CD4-positive, alpha-beta memory T cell (primary cell): ENCODE results near the gene NPLOC4. TPM values are rescaled to one million over a fixed set of nuclear protein-coding genes. Genes with fewer than 3 reads are reported as not detected.

Source experiments
- CTCF ChIA-PET: fragments of 350-600 bp; sonication (Branson Sonifier 250); formaldehyde crosslinking; loops from one replicate; lab custom pipeline; 2021; ENCODE audit warnings: inconsistent platforms; ENCODE audit not compliant: partially characterized antibody; lab: Charles Lee
- POLR2A ChIA-PET: fragments of 350-600 bp; sonication (Branson Sonifier 250); formaldehyde crosslinking; loops from one replicate; lab custom pipeline; 2021; ENCODE audit not compliant: partially characterized antibody; lab: Charles Lee
- DNase-seq, 5 donors: peaks; one replicate each; pipeline versions ENCODE4 v3.0.0 to v3.0.0-alpha.2; 2020 to 2022; ENCODE audit warnings: mixed read lengths in 1 of 5
- H3K27ac ChIP-seq: one replicate; pipeline ENCODE4 v1.7.0; 2013; ENCODE audit warnings: low read depth, low read length
- H3K27me3 ChIP-seq: 2 replicates; pipeline ENCODE4 v1.7.0; 2013; ENCODE audit warnings: mild to moderate bottlenecking, low read length, moderate library complexity; ENCODE audit not compliant: insufficient read depth
- H3K36me3 ChIP-seq: 2 replicates; pipeline ENCODE4 v1.7.0; 2013; ENCODE audit warnings: mild to moderate bottlenecking, low read length, moderate library complexity; ENCODE audit not compliant: insufficient read depth
- H3K4me1 ChIP-seq: 2 replicates; pipeline ENCODE4 v1.7.0; 2013; ENCODE audit warnings: mild to moderate bottlenecking, low read length, moderate library complexity; ENCODE audit not compliant: insufficient read depth
- H3K4me3 ChIP-seq, 2 donors: one replicate each; pipeline ENCODE4 v1.7.0; 2013; ENCODE audit warnings: low read length in 2 of 2, mild to moderate bottlenecking in 1 of 2
- H3K9me3 ChIP-seq, 2 donors: one replicate each; pipeline ENCODE4 v1.7.0; 2013; ENCODE audit warnings: low read length in 2 of 2, control low read depth in 1 of 2; ENCODE audit not compliant: control insufficient read depth in 1 of 2
- H3K27ac Mint-ChIP-seq, 7 donors: one replicate each; pipeline ENCODE4 v1.8.0; 2020 to 2021; ENCODE audit warnings: mixed read lengths in 7 of 7, mild to moderate bottlenecking in 6 of 7, inconsistent platforms in 3 of 7, moderate library complexity in 3 of 7
- H3K27me3 Mint-ChIP-seq, 2 donors: one replicate each; pipeline ENCODE4 v1.8.0; 2020 to 2021; ENCODE audit warnings: mixed read lengths in 2 of 2
- H3K36me3 Mint-ChIP-seq, 2 donors: one replicate each; pipeline ENCODE4 v1.8.0; 2020 to 2021; ENCODE audit warnings: mixed read lengths in 2 of 2, inconsistent platforms in 1 of 2, mild to moderate bottlenecking in 1 of 2
- H3K4me1 Mint-ChIP-seq, 4 donors: one replicate each; pipeline ENCODE4 v1.8.0; 2020 to 2021; ENCODE audit warnings: mixed read lengths in 4 of 4, mild to moderate bottlenecking in 1 of 4
- H3K4me3 Mint-ChIP-seq, 8 donors: one replicate each; pipeline ENCODE4 v1.8.0; 2020 to 2021; ENCODE audit warnings: mixed read lengths in 8 of 8, mild to moderate bottlenecking in 7 of 8, moderate library complexity in 6 of 8, inconsistent platforms in 3 of 8
- H3K9me3 Mint-ChIP-seq, 8 donors: one replicate each; pipeline ENCODE4 v1.8.0; 2020 to 2021; ENCODE audit warnings: mixed read lengths in 8 of 8, mild to moderate bottlenecking in 5 of 8, inconsistent platforms in 3 of 8, moderate library complexity in 1 of 8
- intact Hi-C: fragments of 100-400 bp; cut with micrococcal nuclease; formaldehyde crosslinking; loops from one replicate; pipeline ENCODE4 v1.15.1; 2023
- polyA plus RNA-seq, 2 donors: library from polyadenylated mRNA; unstranded; fragments of 300-500 nt; fragmentation: Illumina TruSeq; gene quantifications; one replicate each; pipeline ENCODE4 v1.2.3, GENCODE V29; 2021
- total RNA-seq, 2 experiments: library from RNA; stranded (reverse); gene quantifications; one replicate each; pipeline ENCODE4 v1.2.3, GENCODE V29; 2021

Gene NPLOC4
- total and polyA plus RNA-seq, 4 experiments from 2014 or later, result 61.1 to 105 (median 80.8) TPM

GRCh38 chr17:81558941-81559806 is 77.7 kb downstream of the NPLOC4 start:
- Histone ChIP-seq H3K4me3 (no peak overlapping the region), H3K27me3 (no peaks in the 10 kb centered on the region)

GRCh38 chr17:81558115-81558468 is 78.8 kb downstream of the NPLOC4 start:
- peaks cover 0 to 2% (median 0%) of the 10 kb centered on the region in 8 donors for H3K9me3 Mint-ChIP-seq
- H3K36me3 Mint-ChIP-seq, result peaks cover 12 to 36% of the 10 kb centered on the region in 2 donors
- Histone ChIP-seq H3K27me3 (no peaks in the 10 kb centered on the region), H3K9me3 (no peaks in the 10 kb centered on the region), H3K36me3 (peaks cover 13% of the 10 kb centered on the region), H3K4me1 (peaks cover 14% of the 10 kb centered on the region), H3K27ac (no peak overlapping the region), H3K4me3 (no peak overlapping the region)
- peaks cover 11 to 15% (median 12%) of the 10 kb centered on the region in 4 donors for H3K4me1 Mint-ChIP-seq
- POLR2A ChIA-PET, result interaction anchor here (9.1 kb wide), 1 partner anchor 46 kb away, joined by 138 read pairs; the partner anchor contains the start of gene ACTG1
- CTCF ChIA-PET, result no interaction called here
- H3K27ac Mint-ChIP-seq, result peak overlapping the region in 2 of 7 donors; percentile 35 to 37
- DNase-seq, result no peak
- intact Hi-C loops, result no loop called here
- no peaks in the 10 kb centered on the region for H3K27me3 Mint-ChIP-seq
- H3K4me3 Mint-ChIP-seq, result no peak overlapping the region

More at GRCh38 chr17:81558941-81559806, 77.7 kb downstream of the NPLOC4 start:
- Mint-ChIP-seq H3K9me3 (peaks cover 0 to 2% (median 0%) of the 10 kb centered on the region in 8 donors), H3K36me3 (peaks cover 12 to 38% of the 10 kb centered on the region in 2 donors), H3K4me3 (no peak overlapping the region), H3K4me1 (peaks cover 1 to 4% (median 2%) of the 10 kb centered on the region in 4 donors), H3K27me3 (no peaks in the 10 kb centered on the region), H3K27ac (no peak overlapping the region)
- H3K36me3 ChIP-seq, result peaks cover 20% of the 10 kb centered on the region
- peaks cover 3% of the 10 kb centered on the region for H3K4me1 ChIP-seq
- H3K27ac ChIP-seq, result no peak overlapping the region
- ChIA-PET CTCF (no interaction called here), POLR2A (no interaction called here)
- intact Hi-C loops, result no loop called here
- no peaks in the 10 kb centered on the region for H3K9me3 ChIP-seq
- no peak for DNase-seq

- Mint-ChIP-seq H3K27me3 (no peaks in the 10 kb centered on the region), H3K27ac (peak overlapping the region in 2 of 7 donors; percentile 21 to 37), H3K4me1 (peaks cover 11 to 19% (median 13%) of the 10 kb centered on the region in 4 donors), H3K9me3 (peaks cover 0 to 2% (median 0%) of the 10 kb centered on the region in 8 donors), H3K4me3 (peak overlapping the region in 1 of 8 donors; percentile 22), H3K36me3 (peaks cover 12 to 38% of the 10 kb centered on the region in 2 donors)
- peaks cover 14% of the 10 kb centered on the region for H3K4me1 ChIP-seq
- intact Hi-C loops, result no loop called here
- H3K9me3 ChIP-seq, result no peaks in the 10 kb centered on the region
- ChIA-PET POLR2A (interaction anchor here (9.1 kb wide), 1 partner anchor 46 kb away, joined by 138 read pairs; the partner anchor contains the start of gene ACTG1), CTCF (no interaction called here)
- H3K4me3 ChIP-seq, result no peak overlapping the region
- peaks cover 13% of the 10 kb centered on the region for H3K36me3 ChIP-seq
- H3K27ac ChIP-seq, result no peak overlapping the region
- no peak for DNase-seq
- H3K27me3 ChIP-seq, result no peaks in the 10 kb centered on the region
Measured at GRCh38 chr17:81557276-81558114, 79.4 kb downstream of the NPLOC4 start.

- Histone ChIP-seq H3K27me3 (no peaks in the 10 kb centered on the region), H3K9me3 (no peaks in the 10 kb centered on the region), H3K4me1 (peaks cover 14% of the 10 kb centered on the region), H3K4me3 (no peak overlapping the region), H3K27ac (no peak overlapping the region), H3K36me3 (peaks cover 13% of the 10 kb centered on the region)
- peaks cover 11 to 19% (median 13%) of the 10 kb centered on the region in 4 donors for H3K4me1 Mint-ChIP-seq
- intact Hi-C loops, result no loop called here
- DNase-seq, result no peak
- H3K27me3 Mint-ChIP-seq, result no peaks in the 10 kb centered on the region
- no peak overlapping the region for H3K4me3 Mint-ChIP-seq
- ChIA-PET CTCF (no interaction called here), POLR2A (interaction anchor here (9.1 kb wide), 1 partner anchor 45 kb away, joined by 138 read pairs; the partner anchor contains the start of gene ACTG1)
- peak overlapping the region in 1 of 7 donors; percentile 21 for H3K27ac Mint-ChIP-seq
- peaks cover 0 to 2% (median 0%) of the 10 kb centered on the region in 8 donors for H3K9me3 Mint-ChIP-seq
- H3K36me3 Mint-ChIP-seq, result peaks cover 12 to 35% of the 10 kb centered on the region in 2 donors
Measured at GRCh38 chr17:81556863-81557262, 80.0 kb downstream of the NPLOC4 start.

DNA sequence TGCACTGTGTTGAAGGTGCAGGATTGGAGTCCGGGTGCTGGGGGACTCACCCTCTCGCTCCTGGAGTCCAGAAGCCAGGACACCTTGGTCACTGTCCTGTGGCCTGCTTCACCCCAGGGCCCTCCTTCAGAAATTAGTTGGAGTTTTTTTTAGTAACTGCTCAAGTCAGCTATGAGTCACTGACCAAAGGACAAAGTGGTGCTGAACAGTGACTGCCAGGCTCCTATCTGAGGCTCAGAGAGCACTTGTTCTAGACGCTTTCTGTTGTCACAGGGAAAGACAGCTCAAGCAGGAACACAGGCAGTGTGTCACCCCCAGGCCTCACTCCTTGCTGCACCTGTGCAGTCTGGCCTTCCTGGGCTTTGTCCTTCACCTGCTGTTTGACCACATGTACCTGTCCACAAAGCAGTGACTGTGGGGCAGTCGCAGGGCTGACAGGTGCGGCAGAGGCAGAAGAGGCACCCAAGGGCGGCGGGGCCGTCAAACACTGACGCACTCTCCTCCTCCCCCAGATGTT is 80.7 kb downstream of the NPLOC4 start:
- Mint-ChIP-seq H3K4me3 (no peak overlapping the region), H3K27ac (no peak overlapping the region)
- H3K4me3 ChIP-seq, result no peak overlapping the region

GRCh38 chr17:81553616-81554181 is 83.2 kb downstream of the NPLOC4 start:
- ChIA-PET POLR2A (interaction anchor here (1.2 to 9.1 kb wide), 6 partner anchors 10 to 315 kb away, joined by 3 to 138 read pairs (median 4); partner anchors contain the start of genes ACTG1, NDUFAF8 and TEPSIN), CTCF (no interaction called here)
- DNase-seq, result no peak
- peak overlapping the region; percentile 64 for H3K27ac ChIP-seq
- H3K4me3 ChIP-seq, result peak overlapping the region; percentile 81
- Mint-ChIP-seq H3K36me3 (peaks cover 11 to 37% of the 10 kb centered on the region in 2 donors), H3K9me3 (peaks cover 0 to 2% (median 0%) of the 10 kb centered on the region in 8 donors), H3K27me3 (no peaks in the 10 kb centered on the region), H3K4me3 (peak overlapping the region; percentile 89 to 93 (median 90)), H3K27ac (peak overlapping the region; percentile 91 to 97 (median 94)), H3K4me1 (peaks cover 17 to 43% (median 28%) of the 10 kb centered on the region in 4 donors)
- H3K27me3 ChIP-seq, result no peaks in the 10 kb centered on the region
- H3K36me3 ChIP-seq, result peaks cover 16% of the 10 kb centered on the region
- H3K9me3 ChIP-seq, result no peaks in the 10 kb centered on the region
- H3K4me1 ChIP-seq, result peaks cover 24% of the 10 kb centered on the region
- intact Hi-C loops, result loop anchor here (1.0 to 5.0 kb wide), 5 partner anchors 34 to 279 kb away; partner anchors contain the start of genes MCRIP1 and SLC38A10

More for the DNA sequence above, 80.7 kb downstream of the NPLOC4 start:
- Histone ChIP-seq H3K27me3 (no peaks in the 10 kb centered on the region), H3K36me3 (peaks cover 7% of the 10 kb centered on the region), H3K27ac (no peak overlapping the region), H3K9me3 (no peaks in the 10 kb centered on the region), H3K4me1 (peaks cover 20% of the 10 kb centered on the region)
- Mint-ChIP-seq H3K36me3 (peaks cover 10 to 33% of the 10 kb centered on the region in 2 donors), H3K27me3 (no peaks in the 10 kb centered on the region), H3K4me1 (peaks cover 11 to 24% (median 17%) of the 10 kb centered on the region in 4 donors), H3K9me3 (peaks cover 0 to 2% (median 0%) of the 10 kb centered on the region in 8 donors)
- POLR2A ChIA-PET, result interaction anchor here (9.1 kb wide), 1 partner anchor 44 kb away, joined by 138 read pairs; the partner anchor contains the start of gene ACTG1
- CTCF ChIA-PET, result no interaction called here
- no peak for DNase-seq
- intact Hi-C loops, result no loop called here
